HG03565 (cell line): ENCODE measurements around the gene FHL3.
"Not testable (repeated sequence)": the region's sequence is repeated elsewhere in the genome, so short reads cannot be mapped to it uniquely, and the experiment has no call there.

Experiments
- ATAC-seq: cut with Tn5 transposase; IDR thresholded peaks from one replicate; pipeline ENCODE4 v1.9.1; 2021; ENCODE audit warnings: mild to moderate bottlenecking, moderate library complexity; ENCODE audit not compliant: unreplicated experiment

FHL3 gene

DNA sequence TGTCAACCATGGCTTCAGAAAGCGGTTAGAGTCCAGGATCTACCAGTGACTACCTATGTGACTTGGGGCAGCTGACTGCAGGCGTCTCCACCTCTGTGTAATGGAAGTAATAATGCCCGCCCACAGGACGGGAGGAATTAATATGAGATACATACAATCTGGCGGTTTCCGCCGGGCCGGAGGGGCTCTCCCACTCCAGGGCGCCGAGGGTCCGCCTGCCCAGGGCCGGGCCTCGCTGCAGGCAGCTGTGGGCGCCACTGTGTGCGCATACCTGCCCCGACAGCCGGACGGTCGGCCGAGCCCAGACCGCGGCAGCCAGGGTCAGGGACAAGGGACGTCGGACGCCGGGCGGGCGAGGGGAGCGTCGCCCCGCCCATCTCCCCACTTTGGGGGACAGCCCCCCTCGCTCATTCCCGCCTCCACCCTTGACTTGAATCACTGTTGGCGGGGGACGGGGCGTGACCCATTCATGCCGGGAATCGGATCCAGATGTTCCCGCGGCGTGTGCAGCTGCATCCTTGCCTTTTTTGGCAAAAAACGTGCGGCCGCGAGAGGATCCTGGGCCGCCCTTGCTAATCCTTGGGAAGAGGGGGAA lies 9.5 kb downstream of the FHL3 start:
- no peak for ATAC-seq

DNA sequence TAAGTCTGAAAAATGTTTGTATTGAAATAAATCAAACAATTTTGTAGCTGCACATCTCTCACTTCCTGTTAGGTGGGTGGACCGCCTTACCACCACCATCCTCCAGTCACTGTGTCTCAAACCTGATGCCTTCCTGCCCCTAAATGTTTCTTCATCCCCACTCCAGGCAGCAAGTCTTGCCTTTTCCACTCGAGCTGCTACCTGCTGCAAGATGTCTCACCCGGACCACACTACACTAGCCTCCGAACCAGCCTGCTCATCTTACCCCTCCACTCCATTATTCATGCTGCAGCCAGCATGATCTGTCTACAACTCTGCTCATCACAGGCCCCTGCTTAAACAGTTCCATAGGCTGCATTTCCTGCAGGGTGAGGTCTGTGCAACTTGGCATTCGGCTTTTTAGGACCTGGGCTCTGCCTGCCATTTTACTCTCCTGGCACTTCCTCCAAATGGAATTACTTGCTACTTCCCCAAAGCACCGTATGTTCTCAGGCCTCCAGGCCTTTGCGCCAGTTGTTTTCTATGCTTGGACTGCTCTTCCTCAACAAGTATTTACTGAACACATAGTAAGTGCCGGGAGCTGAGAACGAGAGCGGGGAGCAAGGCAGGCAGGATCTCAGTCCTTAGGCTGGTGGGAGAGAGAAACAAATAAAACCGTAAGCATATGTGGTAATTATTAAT lies 10.3 kb downstream of the FHL3 start:
- no peak for ATAC-seq

DNA sequence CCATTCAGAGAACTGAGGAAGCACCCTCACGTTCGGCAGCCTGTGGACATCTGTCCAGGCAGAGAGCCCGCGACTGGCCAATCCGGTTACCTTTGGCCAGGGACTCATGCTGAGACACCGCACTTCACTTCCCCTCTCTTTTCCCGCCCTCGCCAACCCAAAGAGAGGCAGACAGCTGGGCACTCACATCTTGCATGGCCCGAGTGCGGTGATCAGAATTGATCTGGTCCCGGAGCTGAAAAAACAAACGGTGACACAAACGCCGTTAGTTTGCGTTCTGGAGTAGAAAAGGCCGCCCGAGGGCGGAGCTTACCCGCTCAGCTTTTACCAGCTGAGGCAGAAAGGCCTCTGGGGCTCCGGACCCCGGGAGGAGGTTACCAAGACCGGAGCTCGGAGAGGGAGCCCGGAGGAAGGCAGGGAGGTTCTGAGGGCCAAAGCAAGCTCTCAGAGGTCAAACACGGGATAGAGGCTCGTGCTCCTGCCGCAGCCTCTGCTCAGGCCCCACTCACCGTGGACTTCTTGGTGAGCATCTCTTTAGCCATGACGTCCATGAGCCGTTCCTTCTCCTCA lies 15.9 kb downstream of the FHL3 start:
- no peak for ATAC-seq

DNA sequence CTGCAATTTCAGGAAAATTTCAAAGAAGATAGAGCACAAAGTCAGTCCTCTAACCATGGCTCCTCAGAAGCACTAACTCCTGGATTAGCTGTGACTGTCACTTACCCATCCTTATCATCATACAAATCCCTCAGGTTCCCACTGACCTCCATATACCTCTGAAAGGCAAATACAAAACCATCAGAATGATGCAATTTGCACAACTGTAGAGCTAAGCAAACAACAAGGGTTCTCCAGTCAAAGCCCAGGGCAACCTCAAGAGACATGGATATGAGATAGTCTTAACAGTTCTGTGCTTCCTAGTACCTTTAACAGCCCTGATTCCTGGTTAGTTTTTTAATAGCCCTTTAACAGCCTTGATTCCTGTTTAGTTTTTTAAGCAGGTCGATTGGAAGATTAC lies 17.6 kb downstream of the FHL3 start:
- ATAC-seq: no peak

DNA sequence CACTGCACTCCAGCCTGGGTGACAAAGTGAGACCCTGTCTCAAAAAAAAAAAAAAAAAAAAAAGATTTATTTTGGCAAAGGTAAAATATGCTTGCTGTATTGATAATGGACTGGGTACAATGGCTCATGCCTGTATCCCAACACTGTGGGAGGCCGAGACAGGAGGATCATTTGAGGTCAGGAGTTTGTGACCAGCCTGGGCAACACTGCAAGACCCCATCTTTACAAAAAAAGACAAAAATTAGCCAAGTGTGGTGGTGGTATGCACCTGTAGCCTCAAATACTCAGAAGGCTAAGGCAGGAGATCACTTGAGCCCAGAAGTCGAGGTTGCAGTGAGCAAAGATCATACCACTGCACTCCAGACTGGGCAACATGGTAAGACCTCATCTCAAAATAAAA lies 21.8 kb downstream of the FHL3 start:
- no peak for ATAC-seq

DNA sequence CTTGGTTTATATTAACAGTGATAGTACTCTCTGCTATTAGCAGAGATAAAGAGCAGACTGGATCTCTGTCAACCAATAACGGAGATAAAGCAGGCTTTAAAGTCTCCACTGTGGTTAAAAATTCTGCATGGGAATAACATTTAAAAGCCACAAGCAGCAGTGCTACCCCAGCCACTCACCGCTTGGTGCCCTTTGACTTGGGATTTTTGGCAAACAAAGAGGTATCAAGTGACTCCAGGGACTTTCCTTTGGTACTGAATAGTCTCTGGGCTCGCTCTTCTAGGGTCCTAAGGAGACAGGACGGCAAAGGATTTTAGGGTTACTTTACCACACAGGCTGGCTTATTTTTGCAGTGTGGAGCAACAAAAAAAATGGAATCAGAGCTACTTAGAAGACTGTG lies 26.8 kb downstream of the FHL3 start:
- no peak for ATAC-seq

DNA sequence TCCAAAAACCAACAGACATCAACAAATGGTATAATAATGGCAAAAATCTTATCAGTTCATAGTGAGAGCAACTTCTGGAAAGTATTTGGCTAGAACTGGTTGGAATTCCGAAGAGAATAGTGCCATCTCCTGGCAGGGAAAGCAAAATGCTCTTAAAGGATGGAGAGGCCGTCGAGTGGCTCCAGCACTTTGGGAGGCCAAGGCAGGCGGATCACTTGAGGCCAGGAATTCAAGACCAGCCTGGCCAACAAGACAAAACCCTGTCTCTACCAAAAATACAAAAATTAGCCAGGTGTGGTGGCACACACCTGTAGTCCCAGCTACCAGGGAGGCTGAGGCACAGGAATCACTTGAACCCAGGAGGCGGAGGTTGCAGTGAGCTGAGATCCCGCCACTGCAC lies 30.2 kb downstream of the FHL3 start:
- ATAC-seq: not testable (repeated sequence)

DNA sequence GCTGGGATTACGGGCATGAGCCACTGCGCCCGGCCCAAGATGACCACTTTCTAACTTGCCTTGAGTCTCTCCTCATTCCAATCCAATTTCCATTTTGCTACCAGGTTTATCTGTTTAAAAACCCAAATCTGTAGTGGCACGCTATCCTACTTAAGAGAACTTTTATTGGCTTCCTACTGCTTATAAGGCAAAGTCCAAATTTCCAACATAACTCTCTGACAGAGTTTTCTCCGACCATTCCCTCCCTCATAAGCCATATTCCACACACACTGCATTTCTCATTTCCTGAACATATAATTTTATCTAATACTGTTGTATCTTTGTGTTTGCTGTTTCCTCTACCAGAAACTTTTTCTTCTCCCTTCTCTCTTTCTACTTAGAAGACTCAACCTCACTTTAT lies 30.7 kb downstream of the FHL3 start:
- ATAC-seq: no peak

DNA sequence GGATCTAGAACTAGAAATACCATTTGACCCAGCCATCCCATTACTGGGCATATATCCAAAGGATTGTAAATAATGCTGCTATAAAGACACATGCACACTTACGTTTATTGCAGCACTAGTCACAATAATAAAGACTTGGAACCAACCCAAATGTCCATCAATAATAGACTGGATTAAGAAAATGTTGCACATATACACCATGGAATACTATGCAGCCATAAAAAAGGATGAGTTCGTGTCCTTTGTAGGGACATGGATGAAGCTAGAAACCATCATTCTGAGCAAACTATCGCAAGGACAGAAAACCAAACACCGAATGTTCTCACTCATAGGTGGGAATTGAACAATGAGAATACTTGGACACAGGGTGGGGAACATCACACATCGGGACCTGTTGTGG lies 31.6 kb downstream of the FHL3 start:
- not testable (repeated sequence) for ATAC-seq

DNA sequence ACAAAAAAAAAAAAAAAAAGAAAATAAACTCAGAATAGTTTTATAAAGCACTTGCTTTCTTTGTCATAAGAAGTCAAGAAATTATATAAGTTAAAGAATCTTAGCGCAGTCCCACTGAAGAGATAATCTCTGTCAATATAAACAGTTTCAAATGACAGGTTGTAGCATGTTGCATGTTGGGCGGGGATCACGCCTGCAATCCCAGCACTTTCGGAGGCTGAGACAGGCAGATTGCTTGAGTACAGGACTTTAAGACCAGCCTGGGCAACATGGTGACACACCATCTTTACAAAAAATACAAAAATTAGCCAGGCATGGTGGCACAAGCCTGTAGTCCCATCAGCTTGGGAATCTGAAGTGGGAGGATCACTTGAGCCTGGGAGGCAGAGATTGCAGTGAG lies 40.0 kb downstream of the FHL3 start:
- no peak for ATAC-seq

DNA sequence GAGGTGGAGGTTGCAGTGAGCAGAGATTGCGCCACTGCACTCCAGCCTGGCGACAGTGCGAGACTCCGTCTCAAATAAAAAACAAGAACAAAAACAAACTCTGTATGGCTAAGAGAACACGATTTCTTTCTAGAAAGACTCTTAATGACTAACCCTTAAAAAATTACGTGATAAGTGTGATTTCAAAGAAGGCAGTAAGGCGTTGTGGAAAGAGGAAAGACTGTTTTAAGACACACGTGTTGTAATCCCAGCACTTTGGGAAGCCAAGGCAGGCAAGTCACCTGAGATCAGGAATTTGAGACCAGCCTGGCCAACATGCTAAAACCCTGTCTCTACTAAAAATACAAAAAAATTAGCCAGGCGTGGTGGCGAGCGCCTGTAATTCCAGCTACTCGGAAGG lies 41.2 kb downstream of the FHL3 start:
- ATAC-seq: not testable (repeated sequence)

DNA sequence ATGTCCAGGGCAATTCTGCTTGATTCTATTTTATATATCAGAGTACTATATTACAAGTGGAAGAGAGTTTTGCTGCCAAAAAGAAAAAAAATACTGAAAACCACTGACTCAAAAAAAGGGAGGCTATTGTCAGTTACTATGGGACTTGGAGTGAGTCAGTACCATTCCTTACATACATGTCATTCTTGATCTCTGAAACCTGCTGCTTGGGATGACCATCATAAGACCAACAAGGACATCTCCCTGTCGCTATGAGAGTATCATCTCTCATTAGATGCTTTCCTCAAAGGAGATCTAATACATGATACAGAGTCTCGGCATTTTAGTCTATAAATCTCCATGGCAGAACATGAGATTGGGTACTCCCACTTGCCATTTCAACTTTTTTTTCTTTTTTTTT lies 46.6 kb downstream of the FHL3 start:
- no peak for ATAC-seq

DNA sequence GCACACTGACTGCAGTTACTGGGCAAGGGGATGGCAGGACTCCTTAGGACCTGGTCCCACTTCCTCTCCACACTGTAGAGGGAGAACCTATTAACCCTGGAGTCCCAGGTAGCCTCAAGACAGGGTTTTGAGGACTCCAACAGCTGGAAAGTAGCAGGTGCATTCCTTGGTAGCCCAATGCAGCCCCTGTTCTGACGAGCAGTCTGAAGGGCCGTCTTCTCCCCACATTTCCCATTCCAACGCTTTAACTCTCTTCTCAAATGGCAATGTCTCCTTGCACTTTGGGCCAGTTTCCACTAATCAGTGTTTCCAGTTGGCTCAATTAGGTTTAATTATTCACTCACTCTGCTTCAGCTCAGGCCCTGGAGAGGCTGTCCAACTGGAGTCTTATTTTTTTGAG lies 49.6 kb downstream of the FHL3 start:
- no peak for ATAC-seq

DNA sequence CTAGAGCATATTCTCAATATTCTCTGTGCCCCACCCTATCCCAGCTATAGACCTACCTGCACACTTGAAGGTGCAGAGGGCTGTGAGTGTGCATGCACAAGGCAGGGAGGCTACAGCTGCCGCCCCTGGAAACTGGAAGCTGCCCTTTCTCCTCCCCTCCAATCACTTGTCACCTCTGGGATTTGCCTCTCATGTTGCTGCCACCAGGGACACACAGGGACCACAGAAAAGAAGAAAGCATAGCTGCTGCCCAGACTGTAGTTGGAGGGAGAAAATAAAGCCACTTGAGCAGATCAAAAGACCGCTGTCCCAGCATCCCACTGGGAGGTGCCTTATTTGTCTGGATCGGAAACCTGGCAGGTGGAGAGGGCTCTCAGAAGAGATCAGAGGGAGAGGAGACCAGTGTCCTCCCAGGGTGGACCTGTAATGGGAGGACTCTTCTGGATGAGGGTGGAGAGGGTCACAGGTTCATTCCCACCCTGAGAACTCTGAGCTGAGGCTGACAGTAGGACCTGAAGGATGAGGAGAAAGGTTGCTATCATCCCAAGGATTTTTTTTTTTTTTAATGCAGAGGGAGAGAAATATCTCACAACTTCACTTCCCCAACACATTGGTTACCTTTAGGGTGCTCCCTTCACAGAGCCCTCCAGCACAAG lies 50.9 kb downstream of the FHL3 start:
- ATAC-seq: no peak

DNA sequence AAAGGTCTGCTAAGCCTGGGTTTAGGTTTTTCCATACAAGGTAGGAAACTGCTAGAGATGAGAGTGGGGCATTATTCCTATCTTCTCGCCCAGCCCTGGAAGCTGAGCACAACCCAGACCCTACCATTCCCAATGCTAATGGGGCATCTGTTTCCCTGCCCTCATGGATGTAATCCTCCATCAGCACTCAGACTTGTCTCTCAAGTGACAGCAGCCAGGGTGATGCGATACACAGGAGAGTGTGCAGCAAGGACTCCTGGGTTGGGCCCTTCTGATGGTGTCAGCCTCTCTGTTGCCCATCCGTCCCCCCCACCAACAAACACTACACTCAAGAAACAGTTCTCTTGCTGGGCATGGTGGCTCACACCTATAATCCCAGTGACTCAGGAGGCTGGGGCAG lies 52.6 kb downstream of the FHL3 start:
- ATAC-seq: no peak

DNA sequence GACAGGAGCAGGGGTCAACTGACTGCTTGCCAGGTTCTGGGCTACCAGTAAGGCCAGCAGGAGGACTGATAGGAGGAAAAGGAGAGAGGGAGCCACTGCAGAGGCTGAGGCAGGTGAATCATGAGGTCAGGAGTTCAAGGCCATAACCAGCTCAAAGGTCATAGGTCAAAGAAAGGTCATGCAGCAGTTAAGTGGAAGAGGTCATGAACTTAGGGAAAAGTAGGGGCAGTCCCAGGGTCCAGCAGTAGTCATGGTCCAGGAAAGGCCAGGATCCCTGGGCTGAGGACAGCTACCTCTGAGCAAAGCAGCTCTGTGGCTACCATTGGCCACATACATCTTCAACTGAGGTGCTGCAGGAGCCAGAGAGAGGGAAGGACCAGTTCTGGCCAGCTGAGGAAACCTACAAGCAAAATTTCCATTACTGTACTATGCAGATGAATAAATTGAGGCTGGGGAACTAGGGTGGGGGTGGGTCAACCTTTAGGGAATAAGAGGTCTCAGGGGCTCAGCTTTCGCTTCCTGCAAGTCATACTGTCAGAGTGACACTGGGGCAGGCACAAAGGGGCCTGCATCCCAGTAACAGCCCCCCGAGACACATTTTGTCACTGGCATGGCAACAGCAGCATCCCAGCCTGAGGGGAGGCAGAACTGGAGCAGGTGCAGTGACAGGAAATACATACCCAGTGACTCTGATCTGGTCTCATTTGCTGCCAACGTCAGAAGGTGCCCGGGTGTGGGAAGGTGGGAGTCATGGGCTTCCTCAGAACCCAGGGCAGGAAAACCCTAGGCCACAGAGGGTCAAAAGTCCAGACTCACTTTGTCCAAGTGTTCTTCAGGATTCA lies 53.3 kb downstream of the FHL3 start:
- ATAC-seq: no peak

DNA sequence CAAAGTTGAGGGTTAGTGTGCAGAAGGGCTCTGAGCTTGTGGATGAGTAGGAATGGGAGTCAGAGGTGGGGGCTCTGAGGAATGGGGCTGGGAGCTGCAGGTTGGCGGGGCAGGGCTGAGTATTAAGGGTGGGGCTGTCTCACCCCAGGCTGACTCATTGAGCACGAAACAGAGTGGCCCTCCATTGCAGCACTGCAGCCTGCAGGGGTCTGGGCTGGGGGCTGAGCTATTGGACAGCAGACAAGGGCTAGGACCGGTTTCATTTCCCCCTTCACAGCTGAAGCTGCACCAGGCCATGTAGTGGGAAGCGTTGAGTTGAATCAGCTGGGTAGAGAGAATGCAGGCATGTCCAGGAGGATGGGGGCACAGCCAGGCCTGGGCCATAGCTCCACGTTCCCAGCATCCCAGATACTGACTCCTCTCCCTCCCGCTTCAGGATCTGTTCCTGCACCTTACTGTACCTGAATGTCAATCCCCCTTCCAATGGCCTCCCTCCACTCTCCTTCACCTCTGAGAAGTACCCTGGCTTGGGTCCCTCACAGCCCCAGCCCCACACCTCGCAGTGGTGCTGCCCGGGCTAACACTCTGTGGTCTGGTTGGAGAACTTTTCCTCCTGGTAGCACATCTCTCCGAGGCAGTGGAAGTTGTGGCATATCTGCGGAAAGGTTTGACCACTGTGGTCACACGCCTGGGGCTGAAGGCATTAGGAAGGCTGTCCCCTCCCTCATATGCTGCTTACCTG lies 54.1 kb downstream of the FHL3 start:
- ATAC-seq: no peak

DNA sequence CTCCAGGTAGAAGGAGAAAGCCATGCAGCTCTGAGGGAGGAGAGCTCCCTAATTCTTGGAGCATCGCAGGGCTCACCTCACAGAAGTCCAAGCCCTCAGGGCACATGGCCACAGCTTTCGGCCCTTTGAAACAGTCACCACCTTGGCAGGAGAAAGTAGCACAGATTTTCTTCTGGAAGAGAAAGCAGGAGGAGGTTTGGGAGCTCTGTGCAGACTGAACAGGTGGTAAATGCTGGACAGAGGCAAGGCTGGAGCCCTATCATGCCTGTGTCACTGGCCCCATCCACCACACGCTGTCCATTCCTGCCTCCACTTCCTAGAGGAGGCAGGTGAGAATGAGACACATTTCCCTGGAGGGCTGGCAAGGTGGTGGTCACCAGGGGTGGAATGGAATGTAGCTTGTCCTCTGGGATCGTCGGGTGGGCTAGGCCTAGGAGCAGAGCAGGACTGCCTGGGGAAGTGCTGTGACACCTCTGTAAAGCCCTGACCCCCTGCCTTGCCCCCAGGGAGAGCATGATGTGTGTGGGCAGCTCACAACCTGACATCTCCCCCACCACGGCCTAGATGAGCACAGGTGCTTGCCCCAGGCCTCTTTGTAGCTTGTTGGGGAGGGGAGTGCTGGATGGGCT lies 55.7 kb downstream of the FHL3 start:
- ATAC-seq: no peak

DNA sequence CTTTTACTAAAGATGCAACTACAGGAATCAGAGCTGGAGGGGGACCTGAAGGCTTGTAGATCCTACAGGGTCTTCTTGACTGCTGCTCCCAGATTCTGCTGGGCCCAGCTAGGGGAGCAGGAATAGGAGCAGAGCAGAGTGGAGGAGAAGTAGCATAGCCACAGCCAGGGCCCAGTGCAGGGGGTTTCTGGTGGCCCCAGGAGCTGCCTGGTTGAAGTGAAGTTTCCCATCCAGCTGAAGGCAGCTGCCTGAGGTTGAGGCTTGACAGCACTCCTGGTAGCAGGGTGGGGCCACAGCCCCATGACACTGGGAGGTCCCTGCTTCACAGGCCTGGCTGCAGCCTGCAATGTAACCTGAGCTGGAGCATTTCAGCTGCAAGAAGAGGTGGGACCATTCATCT lies 56.5 kb downstream of the FHL3 start:
- ATAC-seq: no peak

DNA sequence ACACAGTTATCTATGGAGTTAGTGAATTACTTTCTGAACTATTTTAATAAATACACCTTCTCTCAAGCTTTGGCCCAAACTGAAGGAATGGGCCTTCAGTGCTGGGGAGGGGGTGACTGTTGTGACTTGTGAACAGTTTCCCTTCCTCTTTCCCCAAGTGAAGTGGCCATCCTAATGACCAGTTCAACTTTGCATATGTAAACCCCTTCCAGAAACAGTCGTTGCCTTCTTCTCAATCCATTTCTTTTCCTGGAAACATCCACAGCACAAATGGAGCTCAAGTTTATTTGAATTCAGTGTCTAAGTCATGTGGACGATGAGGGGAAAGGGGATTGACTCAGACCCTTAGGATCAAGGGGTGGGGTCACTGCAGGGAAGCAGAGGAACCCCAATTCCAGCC lies 57.1 kb downstream of the FHL3 start:
- no peak for ATAC-seq
